ENCODE measurements around the gene ARF1.

- TF ChIP-seq HDAC6 (IDR thresholded peaks at IDR 0.05; ENCODE audit: unreplicated experiment) (no peak), SP1 (IDR thresholded peaks at IDR 0.05; ENCODE audit: low read depth, low read length) (no peak), TAF1 (IDR thresholded peaks at IDR 0.05; ENCODE audit: borderline replicate concordance, low read depth, low read length) (no peak), POLR2A (IDR thresholded peaks at IDR 0.05; ENCODE audit: low read depth, low read length) (no peak), ZBED1 (IDR thresholded peaks at IDR 0.05; ENCODE audit: borderline replicate concordance) (no peak), FOXK2 (IDR thresholded peaks at IDR 0.05) (no peak), BRCA1 (IDR thresholded peaks at IDR 0.05; ENCODE audit: low read depth, low read length) (no peak), CTCF (IDR thresholded peaks at IDR 0.05 in 2 of 3, conservative IDR thresholded peaks at IDR 0.05 in 1 of 3; ENCODE audit: control insufficient read depth in 2 of 3, extremely low read depth in 1 of 3, insufficient read depth in 1 of 3, low read depth in 3 of 3, low read length in 3 of 3) (no peak), STAT3 (IDR thresholded peaks at IDR 0.05; ENCODE audit: low read depth, low read length) (no peak), CREB1 (IDR thresholded peaks at IDR 0.05; ENCODE audit: low read depth) (no peak), JUND (IDR thresholded peaks at IDR 0.05; ENCODE audit: low read depth, low read length) (no peak), CEBPB (IDR thresholded peaks at IDR 0.05; ENCODE audit: borderline replicate concordance in 1 of 2, low read depth in 2 of 2, low read length in 2 of 2) (no peak), SMC3 (IDR thresholded peaks at IDR 0.05; ENCODE audit: borderline replicate concordance, low read length) (no peak), NBN (IDR thresholded peaks at IDR 0.05) (no peak)
Observed at GRCh38 chr1:228123505-228123904, 41.0 kb downstream of the ARF1 start.

Data from GM12878 (cell line).